PC-9 (cell line): ENCODE data around the gene KLHL8.

ENCODE experiments used
- CTCF ChIP-seq: fragments of 200-600 bp; sonication (generic); conservative IDR thresholded peaks from 2 replicates; pipeline ENCODE4 v1.6.1; 2017; ENCODE audit warnings: mixed run types, antibody characterized with exemption, mild to moderate bottlenecking, moderate library complexity
- EZH2 ChIP-seq: fragments of 200-600 bp; sonication (generic); IDR thresholded peaks from 2 replicates; pipeline ENCODE4 v1.8.0; 2017; ENCODE audit warnings: antibody characterized with exemption, low read depth

- TF ChIP-seq CTCF = no peak
- no peak for TF ChIP-seq EZH2
Observed at GRCh38 chr4:87209182-87209581, 11.2 kb downstream of the KLHL8 start.
